ENCODE results near the gene INTS11. TPM values are rescaled to one million over a fixed set of nuclear protein-coding genes. Genes with fewer than 3 reads are reported as not detected.
A peak's percentile ranks its signal among the peaks of the same experiment; 100 is the strongest.

Gene INTS11
- total and polyA plus RNA-seq, 9 of the 15 experiments (the other 6 are each of a cell fraction or from before 2014, with no cell fraction given), result 3.6 to 183 (median 110) TPM

DNA sequence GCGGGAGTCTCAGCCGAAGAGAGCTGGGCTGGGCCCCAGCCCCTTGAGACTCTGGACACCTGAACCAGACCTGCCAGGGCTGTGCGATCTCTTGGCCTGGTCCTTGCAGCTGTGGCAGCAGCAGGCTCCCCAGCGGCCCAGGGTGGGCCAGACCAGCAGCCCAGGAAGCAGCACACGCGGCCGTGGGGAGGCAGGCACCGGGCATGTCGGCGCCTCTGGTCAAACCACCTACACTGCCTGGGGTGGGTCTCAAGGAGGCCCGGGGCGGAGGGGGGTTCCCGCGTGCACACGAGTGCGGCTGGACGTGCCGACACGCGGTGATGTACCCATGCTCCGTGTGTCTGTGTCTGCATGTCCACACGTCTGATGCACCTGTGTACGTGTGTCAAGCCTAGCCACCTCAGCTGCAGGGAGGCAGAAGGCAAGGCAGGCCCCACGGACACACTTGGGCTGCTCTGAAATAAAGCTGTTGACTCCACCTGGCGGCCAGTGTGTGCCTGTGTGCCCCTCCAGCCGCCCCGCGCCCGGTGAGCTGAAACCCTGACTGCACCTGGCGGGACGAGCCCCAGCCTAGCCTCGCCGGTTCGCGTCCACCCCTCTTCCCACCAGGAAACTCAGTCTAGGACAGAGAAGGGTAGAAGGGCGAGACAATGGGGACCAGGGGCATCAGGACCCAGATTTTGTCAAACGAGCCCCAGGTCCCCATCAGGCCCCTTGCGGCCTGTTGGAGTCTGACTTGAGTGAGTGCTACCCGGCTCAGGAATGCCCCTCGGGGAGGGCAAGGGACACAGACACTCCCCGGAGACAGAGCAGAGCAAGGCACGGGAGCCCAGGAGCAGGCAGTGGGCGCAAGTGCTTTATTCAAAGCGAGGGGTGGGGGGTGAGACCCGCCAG is 32.7 kb downstream of the INTS11 start (continued):
- TF ChIP-seq, protein P1, sequence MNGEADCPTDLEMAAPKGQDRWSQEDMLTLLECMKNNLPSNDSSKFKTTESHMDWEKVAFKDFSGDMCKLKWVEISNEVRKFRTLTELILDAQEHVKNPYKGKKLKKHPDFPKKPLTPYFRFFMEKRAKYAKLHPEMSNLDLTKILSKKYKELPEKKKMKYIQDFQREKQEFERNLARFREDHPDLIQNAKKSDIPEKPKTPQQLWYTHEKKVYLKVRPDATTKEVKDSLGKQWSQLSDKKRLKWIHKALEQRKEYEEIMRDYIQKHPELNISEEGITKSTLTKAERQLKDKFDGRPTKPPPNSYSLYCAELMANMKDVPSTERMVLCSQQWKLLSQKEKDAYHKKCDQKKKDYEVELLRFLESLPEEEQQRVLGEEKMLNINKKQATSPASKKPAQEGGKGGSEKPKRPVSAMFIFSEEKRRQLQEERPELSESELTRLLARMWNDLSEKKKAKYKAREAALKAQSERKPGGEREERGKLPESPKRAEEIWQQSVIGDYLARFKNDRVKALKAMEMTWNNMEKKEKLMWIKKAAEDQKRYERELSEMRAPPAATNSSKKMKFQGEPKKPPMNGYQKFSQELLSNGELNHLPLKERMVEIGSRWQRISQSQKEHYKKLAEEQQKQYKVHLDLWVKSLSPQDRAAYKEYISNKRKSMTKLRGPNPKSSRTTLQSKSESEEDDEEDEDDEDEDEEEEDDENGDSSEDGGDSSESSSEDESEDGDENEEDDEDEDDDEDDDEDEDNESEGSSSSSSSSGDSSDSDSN (IDR thresholded peaks at IDR 0.05; ENCODE audit: borderline replicate concordance in 1 of 2, low read depth in 2 of 2, low read length in 2 of 2), result 0 out of 4 replicates have a peak, but pooled peaks of 1 of the 2 experiments have one; percentile 2
- TF ChIP-seq SREBF2 (CRISPR knock-in tag; IDR thresholded peaks at IDR 0.05) (peak; percentile 85; the same call in 1 of the 2 replicates), FOXK2 (conservative IDR thresholded peaks at IDR 0.05 in 1 of 2, IDR thresholded peaks at IDR 0.05 in 1 of 2; ENCODE audit: low read depth in 2 of 2) (peak in 1 of 2 experiments; percentile 44; a peak in 1 of 4 replicates), POLR3A (IDR thresholded peaks at IDR 0.05; ENCODE audit: borderline replicate concordance, extremely low read depth, insufficient read depth, insufficient read length) (no peak), RB1 (IDR thresholded peaks at IDR 0.05; ENCODE audit: low read depth) (peak; percentile 68), EP400 (IDR thresholded peaks at IDR 0.05) (no peak), HDGF (IDR thresholded peaks at IDR 0.05) (peak; percentile 73; the same call in 1 of the 2 replicates), XRCC5 (IDR thresholded peaks at IDR 0.05; ENCODE audit: low read depth, low read length) (peak; percentile 79; the same call in 1 of the 2 replicates), BRD9 (IDR thresholded peaks at IDR 0.05; ENCODE audit: low read depth, partially characterized antibody) (no peak), HDAC6 (IDR thresholded peaks at IDR 0.05; ENCODE audit: low read depth, low read length) (no peak), ZNF263 (CRISPR knock-in tag; IDR thresholded peaks at IDR 0.05; ENCODE audit: borderline replicate concordance) (0 out of 2 replicates have a peak, but pooled peaks have one; percentile 28), POLR2A (conservative IDR thresholded peaks at IDR 0.05) (peak; percentile 49), MYNN (IDR thresholded peaks at IDR 0.05) (peak; percentile 49; the same call in 1 of the 2 replicates), MYNN (CRISPR knock-in tag; IDR thresholded peaks at IDR 0.05) (no peak), ZBTB7A (IDR thresholded peaks at IDR 0.05; ENCODE audit: borderline replicate concordance, control insufficient read depth, low read depth, low read length) (peak; percentile 39; the same call in 1 of the 2 replicates), ZNF830 (CRISPR knock-in tag; IDR thresholded peaks at IDR 0.05) (no peak), ZNF408 (CRISPR knock-in tag; IDR thresholded peaks at IDR 0.05; ENCODE audit: low read depth) (no peak), CSDE1 (IDR thresholded peaks at IDR 0.05) (no peak), KLF6 (CRISPR knock-in tag; IDR thresholded peaks at IDR 0.05; ENCODE audit: borderline replicate concordance) (no peak)
- TF ChIP-seq, protein P2, sequence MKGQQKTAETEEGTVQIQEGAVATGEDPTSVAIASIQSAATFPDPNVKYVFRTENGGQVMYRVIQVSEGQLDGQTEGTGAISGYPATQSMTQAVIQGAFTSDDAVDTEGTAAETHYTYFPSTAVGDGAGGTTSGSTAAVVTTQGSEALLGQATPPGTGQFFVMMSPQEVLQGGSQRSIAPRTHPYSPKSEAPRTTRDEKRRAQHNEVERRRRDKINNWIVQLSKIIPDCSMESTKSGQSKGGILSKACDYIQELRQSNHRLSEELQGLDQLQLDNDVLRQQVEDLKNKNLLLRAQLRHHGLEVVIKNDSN (CRISPR knock-in tag; IDR thresholded peaks at IDR 0.05), result peak; percentile 24; the same call in 1 of the 2 replicates
- TF ChIP-seq, protein P3, sequence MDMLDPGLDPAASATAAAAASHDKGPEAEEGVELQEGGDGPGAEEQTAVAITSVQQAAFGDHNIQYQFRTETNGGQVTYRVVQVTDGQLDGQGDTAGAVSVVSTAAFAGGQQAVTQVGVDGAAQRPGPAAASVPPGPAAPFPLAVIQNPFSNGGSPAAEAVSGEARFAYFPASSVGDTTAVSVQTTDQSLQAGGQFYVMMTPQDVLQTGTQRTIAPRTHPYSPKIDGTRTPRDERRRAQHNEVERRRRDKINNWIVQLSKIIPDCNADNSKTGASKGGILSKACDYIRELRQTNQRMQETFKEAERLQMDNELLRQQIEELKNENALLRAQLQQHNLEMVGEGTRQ (CRISPR knock-in tag; IDR thresholded peaks at IDR 0.05), result 0 out of 2 replicates have a peak, but pooled peaks have one; percentile 2
- TF ChIP-seq, protein P4, sequence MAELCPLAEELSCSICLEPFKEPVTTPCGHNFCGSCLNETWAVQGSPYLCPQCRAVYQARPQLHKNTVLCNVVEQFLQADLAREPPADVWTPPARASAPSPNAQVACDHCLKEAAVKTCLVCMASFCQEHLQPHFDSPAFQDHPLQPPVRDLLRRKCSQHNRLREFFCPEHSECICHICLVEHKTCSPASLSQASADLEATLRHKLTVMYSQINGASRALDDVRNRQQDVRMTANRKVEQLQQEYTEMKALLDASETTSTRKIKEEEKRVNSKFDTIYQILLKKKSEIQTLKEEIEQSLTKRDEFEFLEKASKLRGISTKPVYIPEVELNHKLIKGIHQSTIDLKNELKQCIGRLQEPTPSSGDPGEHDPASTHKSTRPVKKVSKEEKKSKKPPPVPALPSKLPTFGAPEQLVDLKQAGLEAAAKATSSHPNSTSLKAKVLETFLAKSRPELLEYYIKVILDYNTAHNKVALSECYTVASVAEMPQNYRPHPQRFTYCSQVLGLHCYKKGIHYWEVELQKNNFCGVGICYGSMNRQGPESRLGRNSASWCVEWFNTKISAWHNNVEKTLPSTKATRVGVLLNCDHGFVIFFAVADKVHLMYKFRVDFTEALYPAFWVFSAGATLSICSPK (IDR thresholded peaks at IDR 0.05; ENCODE audit: borderline replicate concordance), result 0 out of 2 replicates have a peak, but pooled peaks have one; percentile 29

All from K562 (cell line).